Caco-2 (cell line): ENCODE measurements around the gene ATP6V1C2. TPM values are rescaled to one million over a fixed set of nuclear protein-coding genes. Genes with fewer than 3 reads are reported as not detected.
A peak's percentile ranks its signal among the peaks of the same experiment; 100 is the strongest.
"Not testable (repeated sequence)": the region's sequence is repeated elsewhere in the genome, so short reads cannot be mapped to it uniquely, and the experiment has no call there.

Experiments
- BruUV-seq: library from RNA; stranded (reverse); fragments of 400-500 nt; replicated peaks from 2 replicates; lab custom pipeline; 2021; lab: Mats Ljungman, UMichigan
- CTCF ChIA-PET: fragments of 300-600 bp; sonication (Branson Sonifier 250); formaldehyde crosslinking; loops from one replicate; lab custom pipeline; 2022; ENCODE audit warnings: antibody characterized with exemption; lab: Charles Lee
- POLR2A ChIA-PET: fragments of 300-600 bp; sonication (Branson Sonifier 250); formaldehyde crosslinking; loops from one replicate; lab custom pipeline; 2022; ENCODE audit warnings: antibody characterized with exemption; lab: Charles Lee
- DNase-seq, 2 experiments: peaks; one replicate each; pipeline versions ENCODE4 v3.0.0 to v3.0.0-alpha.2; 2020 to 2022
- H3K27me3 ChIP-seq: replicated peaks from 2 replicates; pipeline ENCODE4 v1.6.0; 2011; ENCODE audit warnings: low read length; ENCODE audit not compliant: control insufficient read depth, insufficient read depth
- H3K36me3 ChIP-seq: 2 replicates; pipeline ENCODE4 v1.5.1; 2011; ENCODE audit warnings: low read length; ENCODE audit not compliant: control insufficient read depth, insufficient read depth
- H3K4me1 ChIP-seq: fragments of 250-450 bp; sonication (Bioruptor Pico); 2 replicates; pipeline ENCODE4 v1.5.1; 2020; ENCODE audit warnings: mild to moderate bottlenecking
- H3K4me3 ChIP-seq: 2 replicates; pipeline ENCODE4 v1.5.1; 2011; ENCODE audit warnings: low read depth, mild to moderate bottlenecking, control low read depth, low read length
- H3K9me3 ChIP-seq: fragments of 250-450 bp; sonication (Bioruptor Pico); 2 replicates; pipeline ENCODE4 v1.5.1; 2020; ENCODE audit warnings: mild to moderate bottlenecking, moderate library complexity
- H3K27ac Mint-ChIP-seq: one replicate; pipeline ENCODE4 v1.8.0; 2022; ENCODE audit warnings: mixed read lengths; ENCODE audit not compliant: unreplicated experiment
- H3K27me3 Mint-ChIP-seq: one replicate; pipeline ENCODE4 v1.8.0; 2022; ENCODE audit warnings: mixed read lengths; ENCODE audit not compliant: insufficient read depth, unreplicated experiment
- H3K36me3 Mint-ChIP-seq: one replicate; pipeline ENCODE4 v1.8.0; 2022; ENCODE audit warnings: mild to moderate bottlenecking, mixed read lengths; ENCODE audit not compliant: insufficient read depth, unreplicated experiment
- H3K4me1 Mint-ChIP-seq: one replicate; pipeline ENCODE4 v1.8.0; 2022; ENCODE audit warnings: low read depth, mixed read lengths; ENCODE audit not compliant: unreplicated experiment
- H3K4me3 Mint-ChIP-seq: one replicate; pipeline ENCODE4 v1.8.0; 2022; ENCODE audit warnings: mild to moderate bottlenecking, moderate library complexity, mixed read lengths; ENCODE audit not compliant: unreplicated experiment
- H3K9me3 Mint-ChIP-seq: one replicate; pipeline ENCODE4 v1.8.0; 2022; ENCODE audit warnings: mixed read lengths; ENCODE audit not compliant: unreplicated experiment
- intact Hi-C: fragments of 100-400 bp; cut with micrococcal nuclease; formaldehyde crosslinking; loops from one replicate; pipeline ENCODE4 v1.10.0; 2022; ENCODE audit not compliant: unreplicated experiment
- total RNA-seq: library from RNA; stranded (reverse); gene quantifications from 2 replicates; pipeline ENCODE4 v1.2.3, GENCODE V29; 2022
- TF ChIP-seq, protein P1 (sequence below), 2 experiments: fragments of 200-600 bp in 1 of 2; IDR thresholded peaks; 1 replicate in 1 of 2; 2 replicates in 1 of 2; pipeline versions ENCODE4 v1.5.1 to v1.8.0; 2011 to 2022; ENCODE audit warnings: antibody characterized with exemption in 1 of 2, control low read depth in 1 of 2, inconsistent platforms in 1 of 2, low read depth in 1 of 2, low read length in 1 of 2, mild to moderate bottlenecking in 1 of 2, moderate library complexity in 1 of 2; ENCODE audit not compliant: insufficient read depth in 1 of 2, severe bottlenecking in 1 of 2, unreplicated experiment in 1 of 2

Gene ATP6V1C2
- total RNA-seq, 1 experiment from 2014 or later: 4.2 TPM

DNA sequence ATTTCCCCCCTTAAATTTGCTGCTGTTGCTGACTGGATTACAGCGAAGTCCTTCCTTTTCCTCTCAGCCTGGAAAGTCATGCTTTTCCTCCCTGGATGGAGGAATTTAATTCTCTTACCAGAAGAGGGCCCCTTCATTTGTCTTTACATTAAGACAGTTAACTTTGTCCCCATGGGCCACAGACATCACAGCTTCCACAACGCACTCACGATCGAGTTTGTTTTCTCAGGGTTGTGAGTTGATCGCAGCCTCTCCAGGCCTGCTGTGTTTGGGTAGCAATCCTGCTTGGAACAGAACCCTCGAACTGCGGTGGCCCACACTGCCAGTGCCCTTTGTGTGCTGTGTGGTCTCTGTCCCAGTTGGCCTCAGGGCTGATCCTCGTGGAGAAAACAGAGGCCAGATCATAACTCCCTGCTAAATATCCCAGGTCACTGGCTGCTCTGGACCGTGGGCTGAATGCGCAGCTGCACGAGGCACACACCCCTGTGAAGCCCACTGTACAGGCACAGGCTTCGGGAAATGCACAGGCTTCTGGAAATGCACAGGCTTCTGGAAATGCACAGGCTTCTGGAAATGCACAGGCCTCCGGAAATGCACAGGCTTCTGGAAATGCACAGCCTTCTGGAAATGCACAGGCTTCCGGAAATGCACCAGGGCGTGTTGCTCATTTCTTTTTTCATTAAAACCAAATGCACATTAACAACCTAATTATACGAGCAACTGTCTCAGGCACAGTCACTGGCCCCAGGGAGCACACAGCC lies 93.3 kb downstream of the ATP6V1C2 start:
- TF ChIP-seq, protein P1, sequence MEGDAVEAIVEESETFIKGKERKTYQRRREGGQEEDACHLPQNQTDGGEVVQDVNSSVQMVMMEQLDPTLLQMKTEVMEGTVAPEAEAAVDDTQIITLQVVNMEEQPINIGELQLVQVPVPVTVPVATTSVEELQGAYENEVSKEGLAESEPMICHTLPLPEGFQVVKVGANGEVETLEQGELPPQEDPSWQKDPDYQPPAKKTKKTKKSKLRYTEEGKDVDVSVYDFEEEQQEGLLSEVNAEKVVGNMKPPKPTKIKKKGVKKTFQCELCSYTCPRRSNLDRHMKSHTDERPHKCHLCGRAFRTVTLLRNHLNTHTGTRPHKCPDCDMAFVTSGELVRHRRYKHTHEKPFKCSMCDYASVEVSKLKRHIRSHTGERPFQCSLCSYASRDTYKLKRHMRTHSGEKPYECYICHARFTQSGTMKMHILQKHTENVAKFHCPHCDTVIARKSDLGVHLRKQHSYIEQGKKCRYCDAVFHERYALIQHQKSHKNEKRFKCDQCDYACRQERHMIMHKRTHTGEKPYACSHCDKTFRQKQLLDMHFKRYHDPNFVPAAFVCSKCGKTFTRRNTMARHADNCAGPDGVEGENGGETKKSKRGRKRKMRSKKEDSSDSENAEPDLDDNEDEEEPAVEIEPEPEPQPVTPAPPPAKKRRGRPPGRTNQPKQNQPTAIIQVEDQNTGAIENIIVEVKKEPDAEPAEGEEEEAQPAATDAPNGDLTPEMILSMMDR (IDR thresholded peaks at IDR 0.05; ENCODE audit: insufficient read depth in 1 of 2, low read depth in 1 of 2, low read length in 1 of 2, severe bottlenecking in 1 of 2, unreplicated experiment in 1 of 2): no peak
- no peak overlapping the region for H3K4me3 ChIP-seq
- Mint-ChIP-seq H3K36me3 (peaks cover 6% of the 10 kb centered on the region), H3K9me3 (no peaks in the 10 kb centered on the region), H3K27me3 (peaks cover 9% of the 10 kb centered on the region), H3K27ac (peak overlapping the region; percentile 25), H3K4me3 (peak overlapping the region; percentile 72), H3K4me1 (peaks cover 15% of the 10 kb centered on the region)
- DNase-seq: no peak
- no peaks in the 10 kb centered on the region for H3K9me3 ChIP-seq
- H3K27me3 ChIP-seq: no peaks in the 10 kb centered on the region
- intact Hi-C loops: loop anchor here (5.0 kb wide), 1 partner anchor 62 kb away; no protein-coding TSS in a partner anchor
- ChIA-PET POLR2A (no interaction called here), CTCF (interaction anchor here (0.6 kb wide), 1 partner anchor 21 kb away, joined by 10 read pairs; no protein-coding TSS in a partner anchor)
- peaks cover 8% of the 10 kb centered on the region; the same call in 1 of the 2 replicates for H3K4me1 ChIP-seq
- H3K36me3 ChIP-seq: no peaks in the 10 kb centered on the region
- BruUV-seq: no TSS peak

DNA sequence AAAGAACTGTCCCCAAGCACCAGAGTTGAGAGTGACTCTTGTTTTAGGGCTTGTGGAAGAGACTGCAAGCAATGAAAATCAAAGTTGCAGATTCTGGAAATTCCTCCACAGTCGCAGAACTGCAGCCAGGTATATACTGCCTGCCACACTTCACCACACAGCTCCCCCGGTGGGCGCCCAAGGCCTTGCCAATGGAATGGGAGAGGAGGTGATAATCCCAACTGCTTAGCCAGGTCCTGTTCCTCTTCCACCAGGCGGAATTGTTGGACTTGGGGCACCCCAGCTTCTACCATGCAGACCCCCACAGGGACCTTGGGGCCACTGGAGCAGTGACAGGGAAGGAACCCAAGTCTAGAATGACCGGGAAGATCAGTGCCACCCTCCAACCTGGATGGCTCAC lies 96.0 kb downstream of the ATP6V1C2 start:
- DNase-seq: peak; percentile 73 to 78
- TF ChIP-seq, protein P1 (IDR thresholded peaks at IDR 0.05; ENCODE audit: insufficient read depth in 1 of 2, low read depth in 1 of 2, low read length in 1 of 2, severe bottlenecking in 1 of 2, unreplicated experiment in 1 of 2): peak; percentile 51 to 78
- Histone ChIP-seq H3K9me3 (no peaks in the 10 kb centered on the region), H3K4me1 (no peaks in the 10 kb centered on the region), H3K36me3 (no peaks in the 10 kb centered on the region), H3K4me3 (no peak overlapping the region), H3K27me3 (no peaks in the 10 kb centered on the region)
- ChIA-PET CTCF (interaction anchor here (0.7 to 1.4 kb wide), 4 partner anchors 15 to 171 kb away, joined by 3 to 12 read pairs (median 5); no protein-coding TSS in a partner anchor), POLR2A (no interaction called here)
- H3K4me3 Mint-ChIP-seq: no peak overlapping the region
- peaks cover 6% of the 10 kb centered on the region for H3K4me1 Mint-ChIP-seq
- H3K9me3 Mint-ChIP-seq: no peaks in the 10 kb centered on the region
- peaks cover 6% of the 10 kb centered on the region for H3K36me3 Mint-ChIP-seq
- no peak overlapping the region for H3K27ac Mint-ChIP-seq
- intact Hi-C loops: loop anchor here (1.0 kb wide), 1 partner anchor 108 kb away; no protein-coding TSS in a partner anchor
- BruUV-seq: no TSS peak
- peaks cover 16% of the 10 kb centered on the region for H3K27me3 Mint-ChIP-seq

DNA sequence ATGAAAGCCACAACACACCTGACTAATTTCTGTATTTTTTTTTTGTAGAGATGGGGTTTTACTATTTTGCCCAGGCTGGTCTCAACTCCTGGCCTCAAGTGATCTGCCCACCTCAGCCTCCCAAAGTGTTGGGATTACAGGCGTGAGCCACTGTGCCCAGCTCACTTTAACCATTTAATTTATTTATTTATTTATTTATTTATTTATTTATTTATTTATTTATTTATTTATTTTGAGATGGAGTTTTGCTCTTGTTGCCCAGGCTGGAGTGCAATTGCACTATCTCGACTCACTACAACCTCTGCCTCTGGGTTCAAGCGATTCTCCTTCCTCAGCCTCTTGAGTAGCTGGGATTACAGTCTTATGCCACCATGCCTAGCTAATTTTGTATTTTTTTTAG lies 96.9 kb downstream of the ATP6V1C2 start:
- H3K9me3 Mint-ChIP-seq, H3K27me3 ChIP-seq, H3K4me1 ChIP-seq, H3K36me3 Mint-ChIP-seq, DNase-seq, BruUV-seq, intact Hi-C loops, POLR2A ChIA-PET, H3K36me3 ChIP-seq, H3K9me3 ChIP-seq, H3K27ac Mint-ChIP-seq, H3K4me3 ChIP-seq, H3K4me3 Mint-ChIP-seq, H3K4me1 Mint-ChIP-seq: not testable (repeated sequence)
- CTCF ChIA-PET: interaction anchor here (0.6 to 1.2 kb wide), 3 partner anchors 14 to 1927 kb away, joined by 3 to 12 read pairs (median 6); no protein-coding TSS in a partner anchor
- H3K27me3 Mint-ChIP-seq: peaks cover 16% of the 10 kb centered on the region
